Activated CD4-positive, alpha-beta memory T cell treated with anti-CD3 and anti-CD28 coated beads, Interleukin-2, amount 10 ng/mL, durations not matched to agents 7 days and 5 days (primary cell): ENCODE measurements around the gene AREL1. TPM values are rescaled to one million over a fixed set of nuclear protein-coding genes. Genes with fewer than 3 reads are reported as not detected.
A peak's percentile ranks its signal among the peaks of the same experiment; 100 is the strongest.

Experiments
- CTCF ChIA-PET: fragments of 350-600 bp; sonication (Branson Sonifier 250); formaldehyde crosslinking; loops from one replicate; lab custom pipeline; 2021; ENCODE audit warnings: antibody characterized with exemption, inconsistent platforms; lab: Charles Lee
- POLR2A ChIA-PET: fragments of 350-600 bp; sonication (Branson Sonifier 250); formaldehyde crosslinking; loops from one replicate; lab custom pipeline; 2021; ENCODE audit warnings: antibody characterized with exemption; lab: Charles Lee
- DNase-seq: peaks from one replicate; pipeline ENCODE4 v3.0.0-alpha.2; 2020
- H3K27ac Mint-ChIP-seq: one replicate; pipeline ENCODE4 v1.8.0; 2021; ENCODE audit warnings: mild to moderate bottlenecking, mixed read lengths
- H3K27me3 Mint-ChIP-seq: one replicate; pipeline ENCODE4 v1.8.0; 2021; ENCODE audit warnings: mixed read lengths
- H3K36me3 Mint-ChIP-seq: one replicate; pipeline ENCODE4 v1.8.0; 2021; ENCODE audit warnings: low read depth, mixed read lengths
- H3K4me1 Mint-ChIP-seq: one replicate; pipeline ENCODE4 v1.8.0; 2021; ENCODE audit warnings: mixed read lengths
- H3K4me3 Mint-ChIP-seq: one replicate; pipeline ENCODE4 v1.8.0; 2021; ENCODE audit warnings: mild to moderate bottlenecking, mixed read lengths
- H3K9me3 Mint-ChIP-seq: one replicate; pipeline ENCODE4 v1.8.0; 2021; ENCODE audit warnings: mixed read lengths
- total RNA-seq, 2 experiments: library from RNA; stranded (reverse); gene quantifications; one replicate each; pipeline ENCODE4 v1.2.3, GENCODE V29; 2021

The AREL1 gene
- total RNA-seq, 2 experiments from 2014 or later: 42.4 to 43.1 TPM

DNA sequence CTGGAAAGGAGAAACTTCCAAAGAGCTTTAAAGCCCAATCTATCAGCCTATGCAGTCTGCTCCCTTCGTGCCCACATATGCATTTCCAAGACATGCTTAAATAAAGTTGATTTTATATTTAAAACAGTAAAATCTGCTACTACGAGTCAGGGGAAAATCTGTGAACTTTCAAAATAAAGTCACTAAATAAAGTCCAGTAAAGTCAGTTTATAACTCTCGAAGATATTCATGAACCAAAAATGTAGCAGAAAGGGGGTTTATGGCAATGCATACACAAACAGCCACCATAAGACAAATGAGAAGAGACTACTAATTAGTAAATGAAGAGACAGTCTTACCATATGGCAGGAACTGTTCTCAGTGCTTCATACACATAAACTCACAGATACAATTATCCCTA lies 19.7 kb downstream of the AREL1 start:
- H3K4me1 Mint-ChIP-seq: peaks cover 6% of the 10 kb centered on the region
- H3K9me3 Mint-ChIP-seq: no peaks in the 10 kb centered on the region
- CTCF ChIA-PET: interaction anchor here (1.5 kb wide), 1 partner anchor 168 kb away, joined by 3 read pairs; no protein-coding TSS in a partner anchor
- no peaks in the 10 kb centered on the region for H3K27me3 Mint-ChIP-seq
- POLR2A ChIA-PET: no interaction called here
- H3K27ac Mint-ChIP-seq: no peak overlapping the region
- H3K4me3 Mint-ChIP-seq: no peak overlapping the region
- DNase-seq: no peak
- H3K36me3 Mint-ChIP-seq: peaks cover 26% of the 10 kb centered on the region

DNA sequence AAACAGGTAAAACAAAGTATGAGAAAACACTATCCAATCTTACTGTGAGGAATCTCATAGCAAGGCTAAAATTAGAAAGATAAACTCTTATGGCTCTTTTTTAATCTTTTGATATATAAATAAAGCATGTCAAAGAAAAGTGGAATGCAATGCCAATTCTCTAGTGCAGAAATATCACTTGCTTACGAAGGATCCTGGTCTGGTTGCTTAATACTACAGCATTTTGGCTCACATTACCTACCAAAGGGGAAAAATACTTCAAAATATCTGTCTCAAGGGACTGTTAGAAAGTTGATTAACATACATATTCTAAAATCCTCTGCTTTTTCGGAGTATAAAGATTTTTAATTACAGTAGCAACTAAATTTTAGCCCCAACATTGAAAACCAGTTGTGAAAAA lies 21.4 kb downstream of the AREL1 start:
- DNase-seq: no peak
- Mint-ChIP-seq H3K4me1 (peaks cover 6% of the 10 kb centered on the region), H3K27ac (no peak overlapping the region), H3K36me3 (peaks cover 22% of the 10 kb centered on the region), H3K9me3 (no peaks in the 10 kb centered on the region), H3K4me3 (no peak overlapping the region), H3K27me3 (no peaks in the 10 kb centered on the region)
- POLR2A ChIA-PET: no interaction called here
- CTCF ChIA-PET: no interaction called here

DNA sequence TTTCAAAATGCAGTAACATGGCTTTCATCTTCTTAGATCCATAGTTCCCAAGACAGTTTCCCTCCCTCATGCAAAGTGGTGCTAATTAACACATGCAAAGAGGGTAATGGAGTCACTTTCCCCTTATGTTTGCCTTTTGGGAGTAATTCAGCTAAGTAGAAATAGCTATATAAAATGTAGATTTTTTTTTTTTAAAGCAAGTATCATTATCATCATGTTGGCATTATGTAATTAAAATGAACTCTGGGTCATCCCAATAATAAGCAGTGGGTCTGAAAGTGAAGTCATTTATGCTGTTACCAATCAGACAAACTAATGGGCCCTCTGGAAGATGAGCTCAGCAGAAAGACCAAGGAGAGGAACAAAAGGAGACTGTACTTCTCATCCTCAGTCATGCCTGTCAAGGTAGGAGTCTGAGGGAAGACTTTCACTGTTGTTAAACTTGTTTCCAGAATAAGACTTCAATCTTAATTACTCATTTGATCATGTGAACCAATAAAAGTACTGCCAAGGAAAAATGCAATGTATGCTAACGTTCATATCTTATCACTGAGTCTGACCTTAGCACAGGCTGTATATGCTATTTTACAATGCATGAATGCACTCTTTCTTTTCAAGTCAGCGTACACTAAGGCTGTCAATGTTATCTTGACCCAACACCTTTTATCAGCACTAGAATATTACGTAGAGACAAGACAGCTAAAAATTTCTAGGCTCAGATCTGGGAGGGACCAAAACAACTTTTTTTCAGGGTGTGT lies 26.8 kb downstream of the AREL1 start:
- POLR2A ChIA-PET: no interaction called here
- CTCF ChIA-PET: no interaction called here
- peaks cover 51% of the 10 kb centered on the region for H3K36me3 Mint-ChIP-seq
- H3K4me1 Mint-ChIP-seq: peaks cover 9% of the 10 kb centered on the region
- no peak for DNase-seq
- no peak overlapping the region for H3K27ac Mint-ChIP-seq
- no peaks in the 10 kb centered on the region for H3K9me3 Mint-ChIP-seq
- H3K27me3 Mint-ChIP-seq: no peaks in the 10 kb centered on the region
- H3K4me3 Mint-ChIP-seq: no peak overlapping the region

DNA sequence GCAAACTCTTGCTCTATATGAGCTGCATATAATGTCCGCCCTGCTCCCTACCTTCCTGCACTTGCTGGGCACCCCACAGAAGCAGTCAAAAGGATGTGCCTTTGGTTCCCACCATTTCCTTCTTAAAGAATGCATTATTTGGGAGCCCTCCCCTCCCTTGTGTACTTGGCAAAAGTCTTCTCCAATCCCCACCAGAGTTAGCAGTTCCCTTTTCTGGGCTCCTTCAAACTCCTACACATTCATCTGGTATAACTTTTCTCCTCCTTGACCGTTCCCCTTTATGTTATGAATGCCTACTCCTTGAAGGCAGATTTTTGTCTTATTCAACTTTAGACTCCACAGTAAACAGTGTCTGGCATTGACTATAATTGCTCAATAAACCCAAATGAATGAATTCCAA lies 27.8 kb downstream of the AREL1 start:
- Mint-ChIP-seq H3K27me3 (no peaks in the 10 kb centered on the region), H3K36me3 (peaks cover 43% of the 10 kb centered on the region), H3K9me3 (no peaks in the 10 kb centered on the region), H3K27ac (no peak overlapping the region), H3K4me1 (peaks cover 9% of the 10 kb centered on the region), H3K4me3 (no peak overlapping the region)
- ChIA-PET POLR2A (no interaction called here), CTCF (no interaction called here)
- DNase-seq: no peak

DNA sequence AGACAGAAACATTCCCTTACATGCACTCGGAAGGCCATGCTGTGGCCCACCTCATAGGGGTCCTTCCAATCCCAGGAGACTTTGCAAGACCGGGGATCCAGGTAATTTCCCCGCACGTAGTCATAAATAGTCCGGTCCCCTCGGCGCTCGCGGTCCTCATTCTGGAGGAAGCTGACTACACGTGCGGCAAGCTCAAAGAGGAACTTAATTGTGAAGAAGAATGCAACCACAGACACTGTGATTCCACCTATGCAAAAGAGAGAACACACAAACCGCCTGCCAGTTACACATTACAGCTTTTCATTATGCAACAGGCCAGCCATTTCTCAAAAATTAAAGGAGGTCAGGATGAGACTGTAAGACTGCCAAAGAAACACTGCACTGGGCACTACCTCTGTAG lies 28.4 kb downstream of the AREL1 start:
- ChIA-PET CTCF (no interaction called here), POLR2A (no interaction called here)
- Mint-ChIP-seq H3K27me3 (no peaks in the 10 kb centered on the region), H3K27ac (no peak overlapping the region), H3K4me1 (peaks cover 9% of the 10 kb centered on the region), H3K4me3 (no peak overlapping the region), H3K36me3 (peaks cover 43% of the 10 kb centered on the region), H3K9me3 (no peaks in the 10 kb centered on the region)
- no peak for DNase-seq

DNA sequence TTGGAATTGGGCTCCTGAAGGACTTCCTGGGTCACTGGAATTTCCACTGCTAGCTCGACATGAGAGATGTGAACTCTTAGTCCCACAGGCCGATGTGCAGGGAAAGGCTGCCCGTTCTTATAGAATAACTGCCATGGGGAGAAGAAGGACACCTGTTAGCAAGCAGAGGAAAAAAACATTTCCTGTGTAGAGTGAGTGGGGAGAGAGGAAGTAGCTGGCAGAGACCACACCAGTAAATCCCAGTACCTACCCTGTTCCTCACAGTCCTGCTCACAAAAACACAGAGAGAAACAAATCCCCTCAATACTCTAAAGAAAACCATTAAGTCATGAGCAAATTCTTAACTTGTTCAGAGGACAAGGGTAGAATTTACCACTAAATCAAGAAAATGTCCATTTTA lies 29.5 kb downstream of the AREL1 start:
- H3K4me1 Mint-ChIP-seq: peaks cover 8% of the 10 kb centered on the region
- DNase-seq: no peak
- ChIA-PET POLR2A (no interaction called here), CTCF (no interaction called here)
- peaks cover 37% of the 10 kb centered on the region for H3K36me3 Mint-ChIP-seq
- H3K4me3 Mint-ChIP-seq: no peak overlapping the region
- no peaks in the 10 kb centered on the region for H3K9me3 Mint-ChIP-seq
- peak overlapping the region; percentile 22 for H3K27ac Mint-ChIP-seq
- H3K27me3 Mint-ChIP-seq: no peaks in the 10 kb centered on the region

DNA sequence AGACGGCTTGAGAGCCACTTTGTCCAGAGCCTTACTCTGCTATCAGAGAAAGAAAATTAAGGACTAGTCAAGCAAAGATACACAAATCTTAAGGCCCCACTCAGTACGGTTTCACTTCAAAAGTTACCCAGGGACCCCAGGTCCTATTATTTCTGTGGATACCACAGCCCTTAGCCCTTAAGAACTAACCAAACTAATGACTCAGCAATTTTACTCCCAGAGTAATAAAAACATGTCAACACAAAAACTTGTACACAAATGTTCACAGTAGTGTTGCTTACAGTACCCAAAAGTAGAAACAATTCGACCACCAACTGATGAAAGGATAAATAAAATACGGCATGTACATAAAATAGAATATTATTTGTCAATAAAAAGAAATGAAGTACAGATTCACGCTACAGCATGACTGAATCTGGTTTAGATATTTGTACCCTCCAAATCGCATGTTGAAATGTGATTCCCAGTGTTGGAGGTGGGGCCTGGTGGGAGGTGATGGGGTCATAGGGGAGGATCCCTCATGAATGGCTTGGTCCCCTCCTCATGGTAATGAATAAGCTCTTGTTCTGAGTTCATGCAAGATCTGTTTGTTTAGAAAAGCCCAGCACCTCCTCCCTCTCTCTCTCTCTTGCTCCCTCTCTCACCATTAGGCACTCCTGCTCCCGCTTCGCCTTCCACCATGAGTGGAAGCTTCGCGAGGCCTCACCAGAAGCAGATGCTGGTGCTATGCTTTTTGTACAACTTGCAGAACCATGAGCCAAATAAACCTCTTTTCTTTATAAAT lies 30.5 kb downstream of the AREL1 start:
- Mint-ChIP-seq H3K27me3 (no peaks in the 10 kb centered on the region), H3K9me3 (no peaks in the 10 kb centered on the region), H3K27ac (no peak overlapping the region), H3K4me3 (no peak overlapping the region), H3K36me3 (peaks cover 35% of the 10 kb centered on the region), H3K4me1 (peaks cover 8% of the 10 kb centered on the region)
- DNase-seq: no peak
- ChIA-PET CTCF (no interaction called here), POLR2A (no interaction called here)

DNA sequence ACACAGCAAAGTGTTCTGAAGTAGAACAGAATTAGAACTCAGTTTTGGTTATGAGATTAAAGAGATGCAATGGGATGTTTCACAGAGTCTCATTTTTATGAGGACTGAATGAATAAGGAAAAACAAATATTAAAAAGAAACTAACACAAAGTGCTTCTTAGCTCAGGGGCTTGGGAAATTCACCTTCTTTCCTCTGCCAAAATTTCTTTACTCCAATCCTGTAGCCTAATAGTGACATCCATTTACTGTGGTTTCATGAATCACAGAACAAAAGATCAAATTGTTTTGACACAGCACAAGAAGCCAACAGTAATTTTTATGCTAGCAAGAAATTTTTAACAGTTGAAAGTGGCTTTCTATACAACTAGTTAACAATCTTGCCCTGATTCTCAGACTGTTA lies 37.7 kb downstream of the AREL1 start:
- Mint-ChIP-seq H3K9me3 (no peaks in the 10 kb centered on the region), H3K27me3 (no peaks in the 10 kb centered on the region), H3K36me3 (peaks cover 45% of the 10 kb centered on the region), H3K4me3 (no peak overlapping the region), H3K4me1 (no peaks in the 10 kb centered on the region), H3K27ac (no peak overlapping the region)
- ChIA-PET CTCF (interaction anchor here (0.5 kb wide), 1 partner anchor 104 kb away, joined by 3 read pairs; no protein-coding TSS in a partner anchor), POLR2A (no interaction called here)
- DNase-seq: no peak

DNA sequence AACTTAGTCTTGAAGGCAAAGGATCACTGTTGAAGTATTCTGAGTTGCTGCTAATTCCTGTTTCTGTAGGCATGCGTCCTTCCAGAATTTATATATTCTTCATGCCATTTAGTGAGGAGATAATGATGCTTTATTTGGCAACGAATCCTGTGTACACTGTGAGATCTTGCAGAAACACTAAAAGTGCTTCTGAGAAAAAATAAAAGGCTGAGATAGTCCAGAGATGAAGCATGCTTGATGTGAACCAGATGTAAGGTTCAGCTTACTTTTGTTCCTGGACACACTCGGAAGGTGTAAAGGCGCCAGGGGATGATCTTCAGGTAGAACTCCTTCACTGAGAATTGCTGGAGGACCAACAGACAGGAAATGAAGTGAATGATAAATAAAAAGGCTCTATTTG lies 39.1 kb downstream of the AREL1 start:
- ChIA-PET CTCF (no interaction called here), POLR2A (no interaction called here)
- no peaks in the 10 kb centered on the region for H3K4me1 Mint-ChIP-seq
- H3K4me3 Mint-ChIP-seq: no peak overlapping the region
- H3K27ac Mint-ChIP-seq: no peak overlapping the region
- no peaks in the 10 kb centered on the region for H3K27me3 Mint-ChIP-seq
- H3K36me3 Mint-ChIP-seq: peaks cover 47% of the 10 kb centered on the region
- H3K9me3 Mint-ChIP-seq: no peaks in the 10 kb centered on the region
- DNase-seq: no peak

DNA sequence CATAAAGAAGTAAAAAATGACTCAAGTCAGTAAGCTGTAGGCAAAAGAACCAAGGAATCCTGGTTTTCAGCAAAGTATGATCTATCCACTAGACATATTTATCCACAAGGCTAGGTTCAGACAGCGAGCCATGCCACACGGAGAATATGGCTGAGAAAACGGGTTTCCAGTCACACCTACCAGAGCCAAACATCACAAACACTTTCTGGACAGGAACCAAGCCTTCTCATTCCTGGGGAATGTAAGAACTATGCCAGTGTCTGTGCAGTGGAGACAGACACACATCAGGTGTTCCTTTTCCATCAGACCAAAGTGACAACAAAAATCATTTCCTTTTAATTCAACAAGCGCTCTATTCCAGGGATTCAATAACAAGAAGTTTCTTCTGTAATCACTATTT lies 41.1 kb downstream of the AREL1 start:
- H3K27ac Mint-ChIP-seq: no peak overlapping the region
- no peaks in the 10 kb centered on the region for H3K9me3 Mint-ChIP-seq
- ChIA-PET POLR2A (no interaction called here), CTCF (no interaction called here)
- peaks cover 9% of the 10 kb centered on the region for H3K4me1 Mint-ChIP-seq
- peaks cover 58% of the 10 kb centered on the region for H3K36me3 Mint-ChIP-seq
- H3K27me3 Mint-ChIP-seq: no peaks in the 10 kb centered on the region
- no peak for DNase-seq
- no peak overlapping the region for H3K4me3 Mint-ChIP-seq

DNA sequence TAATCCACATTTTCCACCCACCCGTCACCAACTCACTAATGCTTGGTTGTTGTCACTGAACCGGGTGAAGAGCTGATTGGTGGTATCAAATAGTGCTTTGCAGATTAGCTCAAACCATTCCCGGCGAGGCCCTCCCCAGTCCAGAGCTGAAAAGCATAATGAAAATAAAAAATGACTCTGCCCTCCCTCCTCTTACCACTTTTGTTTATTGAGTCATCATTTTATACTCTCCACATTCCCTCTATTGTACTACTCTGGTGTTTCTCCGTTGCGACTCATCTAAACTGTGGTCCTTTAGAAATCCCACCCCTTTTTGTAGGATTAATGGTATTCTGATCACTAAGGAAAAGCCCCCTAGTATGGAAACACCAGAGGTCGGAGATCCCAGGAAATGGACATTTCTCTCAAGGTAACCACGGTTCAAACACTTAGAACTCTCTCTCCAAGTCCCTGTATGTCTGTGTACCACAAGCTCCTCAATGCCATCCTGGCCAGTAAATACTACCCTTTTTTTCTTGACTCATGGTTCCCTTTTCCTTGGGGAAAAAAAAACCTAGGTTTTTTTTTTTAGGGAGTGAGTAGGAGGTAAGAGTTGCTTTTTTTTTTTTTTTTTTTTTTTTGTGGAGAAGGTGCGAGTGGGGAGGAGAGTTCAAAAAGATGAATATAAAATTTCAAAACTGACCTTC lies 42.0 kb downstream of the AREL1 start:
- H3K9me3 Mint-ChIP-seq: no peaks in the 10 kb centered on the region
- ChIA-PET CTCF (interaction anchor here (0.6 to 0.7 kb wide), 2 partner anchors 65 to 131 kb away, joined by 4 to 5 read pairs; no protein-coding TSS in a partner anchor), POLR2A (no interaction called here)
- peaks cover 52% of the 10 kb centered on the region for H3K36me3 Mint-ChIP-seq
- no peak for DNase-seq
- H3K4me3 Mint-ChIP-seq: no peak overlapping the region
- H3K27ac Mint-ChIP-seq: no peak overlapping the region
- H3K27me3 Mint-ChIP-seq: no peaks in the 10 kb centered on the region
- H3K4me1 Mint-ChIP-seq: peaks cover 11% of the 10 kb centered on the region

DNA sequence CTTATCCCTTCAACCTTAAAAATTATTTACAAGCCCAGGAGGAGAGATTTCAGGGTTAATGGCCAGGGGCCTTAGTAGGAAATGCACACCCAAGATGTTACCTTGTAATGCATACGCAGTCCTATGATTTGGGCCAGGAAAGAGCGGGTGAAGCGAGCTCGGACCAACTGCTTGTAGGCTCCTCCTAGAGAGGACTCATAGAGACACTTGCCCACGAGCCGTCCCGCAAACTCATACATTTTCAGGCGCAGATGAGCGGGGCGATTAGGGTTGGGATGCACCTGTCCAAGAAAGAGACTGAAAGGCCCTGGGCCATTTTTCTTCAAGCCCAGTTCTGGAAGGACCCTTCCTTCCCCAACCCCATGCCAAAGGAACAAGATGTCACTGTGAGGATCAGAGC lies 43.0 kb downstream of the AREL1 start:
- Mint-ChIP-seq H3K36me3 (peaks cover 48% of the 10 kb centered on the region), H3K4me1 (peaks cover 11% of the 10 kb centered on the region), H3K27ac (no peak overlapping the region), H3K9me3 (no peaks in the 10 kb centered on the region), H3K4me3 (no peak overlapping the region), H3K27me3 (no peaks in the 10 kb centered on the region)
- POLR2A ChIA-PET: no interaction called here
- DNase-seq: no peak
- CTCF ChIA-PET: interaction anchor here (0.6 kb wide), 1 partner anchor 132 kb away, joined by 4 read pairs; no protein-coding TSS in a partner anchor

DNA sequence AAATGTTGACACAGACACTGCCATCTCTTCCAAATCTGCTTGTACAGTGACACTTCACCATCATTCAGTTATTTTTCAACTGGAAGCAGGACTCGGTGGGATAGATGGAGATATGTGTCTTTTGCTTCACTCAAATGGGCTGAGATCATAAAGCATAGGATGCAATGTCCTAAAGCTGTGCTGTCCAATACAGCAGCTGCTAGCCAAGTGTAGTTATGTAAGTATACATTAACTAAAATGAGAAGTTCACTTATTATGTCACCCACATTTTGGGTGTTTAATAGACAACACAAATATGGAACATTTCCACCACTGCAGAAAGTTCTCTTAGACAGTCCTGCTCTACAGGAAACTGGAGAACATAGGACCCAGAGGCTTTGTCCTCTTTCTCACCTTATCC lies 43.6 kb downstream of the AREL1 start:
- ChIA-PET POLR2A (no interaction called here), CTCF (no interaction called here)
- Mint-ChIP-seq H3K4me3 (no peak overlapping the region), H3K27ac (no peak overlapping the region), H3K36me3 (peaks cover 48% of the 10 kb centered on the region), H3K27me3 (no peaks in the 10 kb centered on the region), H3K9me3 (no peaks in the 10 kb centered on the region), H3K4me1 (peaks cover 11% of the 10 kb centered on the region)
- no peak for DNase-seq
